Measurements from ENCODE around the gene AGAP1. TPM values are rescaled to one million over a fixed set of nuclear protein-coding genes. Genes with fewer than 3 reads are reported as not detected.

AGAP1 gene
- polyA plus RNA-seq, 4 donors = 9.8 to 19.2 (median 15.5) TPM

- DNase-seq = no peak
- Histone ChIP-seq H3K27ac (ENCODE audit: low read depth in 1 of 3, low read length in 2 of 3) (peak overlapping the region in 1 of 3 donors; percentile 42), H3K4me3 (ENCODE audit: low read depth in 1 of 3, low read length in 3 of 3) (no peak overlapping the region), H3K36me3 (ENCODE audit: control insufficient read depth in 3 of 3, insufficient read depth in 2 of 3, low read depth in 1 of 3, low read length in 3 of 3) (peaks cover 0 to 27% (median 0%) of the 10 kb centered on the region in 3 donors), H3K4me1 (ENCODE audit: control insufficient read depth in 3 of 3, insufficient read depth in 2 of 3, low read depth in 1 of 3, low read length in 2 of 3) (peaks cover 0 to 3% (median 0%) of the 10 kb centered on the region in 3 donors), H3K27me3 (ENCODE audit: control insufficient read depth in 3 of 3, insufficient read depth in 3 of 3, low read length in 3 of 3) (no peaks in the 10 kb centered on the region), H3K9me3 (ENCODE audit: control insufficient read depth in 2 of 2, insufficient read depth in 1 of 2, low read depth in 1 of 2, low read length in 1 of 2) (peaks cover 0 to 9% of the 10 kb centered on the region in 2 donors)
- no peak for FAIRE-seq
- 40 to 56% (median 53%) methylated on average over 7 of the region's 7 CpGs for WGBS, 3 donors
Measured at GRCh38 chr2:235569837-235570236, 76.0 kb downstream of the AGAP1 start.

- peak overlapping the region in 1 of 3 donors; percentile 7 for H3K27ac ChIP-seq (ENCODE audit: low read depth in 1 of 3, low read length in 2 of 3)
- peaks cover 0 to 3% (median 0%) of the 10 kb centered on the region in 3 donors for H3K4me1 ChIP-seq (ENCODE audit: control insufficient read depth in 3 of 3, insufficient read depth in 2 of 3, low read depth in 1 of 3, low read length in 2 of 3)
- FAIRE-seq (no peak), DNase-seq (no peak)
- WGBS, 3 donors = 46 to 47% (median 47%) methylated on average over 4 of the region's 4 CpGs
- no peak overlapping the region for H3K4me3 ChIP-seq (ENCODE audit: low read depth in 1 of 3, low read length in 3 of 3)
- H3K9me3 ChIP-seq (ENCODE audit: control insufficient read depth in 2 of 2, insufficient read depth in 1 of 2, low read depth in 1 of 2, low read length in 1 of 2) = peaks cover 0 to 9% of the 10 kb centered on the region in 2 donors
- H3K36me3 ChIP-seq (ENCODE audit: control insufficient read depth in 3 of 3, insufficient read depth in 2 of 3, low read depth in 1 of 3, low read length in 3 of 3) = peaks cover 0 to 24% (median 0%) of the 10 kb centered on the region in 3 donors
- no peaks in the 10 kb centered on the region for H3K27me3 ChIP-seq (ENCODE audit: control insufficient read depth in 3 of 3, insufficient read depth in 3 of 3, low read length in 3 of 3)
Measured at GRCh38 chr2:235570256-235570655, 76.4 kb downstream of the AGAP1 start.

- Histone ChIP-seq H3K36me3 (ENCODE audit: control insufficient read depth in 3 of 3, insufficient read depth in 2 of 3, low read depth in 1 of 3, low read length in 3 of 3) (peaks cover 0 to 24% (median 0%) of the 10 kb centered on the region in 3 donors), H3K27me3 (ENCODE audit: control insufficient read depth in 3 of 3, insufficient read depth in 3 of 3, low read length in 3 of 3) (no peaks in the 10 kb centered on the region), H3K9me3 (ENCODE audit: control insufficient read depth in 2 of 2, insufficient read depth in 1 of 2, low read depth in 1 of 2, low read length in 1 of 2) (peaks cover 0 to 9% of the 10 kb centered on the region in 2 donors), H3K4me3 (ENCODE audit: low read depth in 1 of 3, low read length in 3 of 3) (no peak overlapping the region), H3K4me1 (ENCODE audit: control insufficient read depth in 3 of 3, insufficient read depth in 2 of 3, low read depth in 1 of 3, low read length in 2 of 3) (peaks cover 0 to 3% (median 0%) of the 10 kb centered on the region in 3 donors), H3K27ac (ENCODE audit: low read depth in 1 of 3, low read length in 2 of 3) (no peak overlapping the region)
- no peak for FAIRE-seq
- 76 to 88% (median 84%) methylated on average over 9 of the region's 9 CpGs for WGBS, 3 donors
- DNase-seq = no peak
Measured at GRCh38 chr2:235570966-235571692, 77.3 kb downstream of the AGAP1 start.

- 81 to 88% (median 87%) methylated on average over 7 of the region's 7 CpGs for WGBS, 3 donors
- Histone ChIP-seq H3K27ac (ENCODE audit: low read depth in 1 of 3, low read length in 2 of 3) (no peak overlapping the region), H3K4me1 (ENCODE audit: control insufficient read depth in 3 of 3, insufficient read depth in 2 of 3, low read depth in 1 of 3, low read length in 2 of 3) (peaks cover 0 to 5% (median 0%) of the 10 kb centered on the region in 3 donors), H3K27me3 (ENCODE audit: control insufficient read depth in 3 of 3, insufficient read depth in 3 of 3, low read length in 3 of 3) (no peaks in the 10 kb centered on the region), H3K9me3 (ENCODE audit: control insufficient read depth in 2 of 2, insufficient read depth in 1 of 2, low read depth in 1 of 2, low read length in 1 of 2) (peaks cover 0 to 9% of the 10 kb centered on the region in 2 donors), H3K36me3 (ENCODE audit: control insufficient read depth in 3 of 3, insufficient read depth in 2 of 3, low read depth in 1 of 3, low read length in 3 of 3) (peaks cover 0 to 16% (median 0%) of the 10 kb centered on the region in 3 donors), H3K4me3 (ENCODE audit: low read depth in 1 of 3, low read length in 3 of 3) (no peak overlapping the region)
- no peak for FAIRE-seq
- no peak for DNase-seq
Measured at GRCh38 chr2:235572592-235572991, 78.7 kb downstream of the AGAP1 start.

GRCh38 chr2:235573331-235574221, 79.7 kb downstream of the AGAP1 start:
- 77 to 80% (median 80%) methylated on average over 12 of the region's 12 CpGs for WGBS, 3 donors
- Histone ChIP-seq H3K9me3 (ENCODE audit: control insufficient read depth in 2 of 2, insufficient read depth in 1 of 2, low read depth in 1 of 2, low read length in 1 of 2) (peaks cover 0 to 5% of the 10 kb centered on the region in 2 donors), H3K27ac (ENCODE audit: low read depth in 1 of 3, low read length in 2 of 3) (no peak overlapping the region), H3K27me3 (ENCODE audit: control insufficient read depth in 3 of 3, insufficient read depth in 3 of 3, low read length in 3 of 3) (no peaks in the 10 kb centered on the region), H3K4me3 (ENCODE audit: low read depth in 1 of 3, low read length in 3 of 3) (no peak overlapping the region), H3K4me1 (ENCODE audit: control insufficient read depth in 3 of 3, insufficient read depth in 2 of 3, low read depth in 1 of 3, low read length in 2 of 3) (peaks cover 0 to 5% (median 0%) of the 10 kb centered on the region in 3 donors), H3K36me3 (ENCODE audit: control insufficient read depth in 3 of 3, insufficient read depth in 2 of 3, low read depth in 1 of 3, low read length in 3 of 3) (peaks cover 0 to 10% (median 0%) of the 10 kb centered on the region in 3 donors)
- DNase-seq = no peak
- no peak for FAIRE-seq

- H3K36me3 ChIP-seq (ENCODE audit: control insufficient read depth in 3 of 3, insufficient read depth in 2 of 3, low read depth in 1 of 3, low read length in 3 of 3) = peaks cover 0 to 6% (median 0%) of the 10 kb centered on the region in 3 donors
- no peaks in the 10 kb centered on the region for H3K27me3 ChIP-seq (ENCODE audit: control insufficient read depth in 3 of 3, insufficient read depth in 3 of 3, low read length in 3 of 3)
- no peaks in the 10 kb centered on the region for H3K9me3 ChIP-seq (ENCODE audit: control insufficient read depth in 2 of 2, insufficient read depth in 1 of 2, low read depth in 1 of 2, low read length in 1 of 2)
- DNase-seq (no peak), FAIRE-seq (no peak)
- no peak overlapping the region for H3K27ac ChIP-seq (ENCODE audit: low read depth in 1 of 3, low read length in 2 of 3)
- no peak overlapping the region for H3K4me3 ChIP-seq (ENCODE audit: low read depth in 1 of 3, low read length in 3 of 3)
- H3K4me1 ChIP-seq (ENCODE audit: control insufficient read depth in 3 of 3, insufficient read depth in 2 of 3, low read depth in 1 of 3, low read length in 2 of 3) = peaks cover 0 to 3% (median 0%) of the 10 kb centered on the region in 3 donors
- 59 to 77% (median 68%) methylated on average over 8 of the region's 8 CpGs for WGBS, 3 donors
Measured at GRCh38 chr2:235575431-235575830, 81.6 kb downstream of the AGAP1 start.

- H3K27ac ChIP-seq (ENCODE audit: low read depth in 1 of 3, low read length in 2 of 3) = no peak overlapping the region
- FAIRE-seq (no peak), DNase-seq (no peak)
- 75 to 80% (median 75%) methylated on average over 8 of the region's 8 CpGs for WGBS, 3 donors
- H3K27me3 ChIP-seq (ENCODE audit: control insufficient read depth in 3 of 3, insufficient read depth in 3 of 3, low read length in 3 of 3) = no peaks in the 10 kb centered on the region
- peaks cover 0 to 3% (median 0%) of the 10 kb centered on the region in 3 donors for H3K4me1 ChIP-seq (ENCODE audit: control insufficient read depth in 3 of 3, insufficient read depth in 2 of 3, low read depth in 1 of 3, low read length in 2 of 3)
- H3K4me3 ChIP-seq (ENCODE audit: low read depth in 1 of 3, low read length in 3 of 3) = no peak overlapping the region
- peaks cover 0 to 4% (median 0%) of the 10 kb centered on the region in 3 donors for H3K36me3 ChIP-seq (ENCODE audit: control insufficient read depth in 3 of 3, insufficient read depth in 2 of 3, low read depth in 1 of 3, low read length in 3 of 3)
- H3K9me3 ChIP-seq (ENCODE audit: control insufficient read depth in 2 of 2, insufficient read depth in 1 of 2, low read depth in 1 of 2, low read length in 1 of 2) = no peaks in the 10 kb centered on the region
Measured at GRCh38 chr2:235575904-235576303, 82.1 kb downstream of the AGAP1 start.

GRCh38 chr2:235576337-235576910, 82.6 kb downstream of the AGAP1 start:
- Histone ChIP-seq H3K4me1 (ENCODE audit: control insufficient read depth in 3 of 3, insufficient read depth in 2 of 3, low read depth in 1 of 3, low read length in 2 of 3) (peaks cover 0 to 3% (median 0%) of the 10 kb centered on the region in 3 donors), H3K27me3 (ENCODE audit: control insufficient read depth in 3 of 3, insufficient read depth in 3 of 3, low read length in 3 of 3) (no peaks in the 10 kb centered on the region), H3K4me3 (ENCODE audit: low read depth in 1 of 3, low read length in 3 of 3) (no peak overlapping the region), H3K9me3 (ENCODE audit: control insufficient read depth in 2 of 2, insufficient read depth in 1 of 2, low read depth in 1 of 2, low read length in 1 of 2) (no peaks in the 10 kb centered on the region), H3K36me3 (ENCODE audit: control insufficient read depth in 3 of 3, insufficient read depth in 2 of 3, low read depth in 1 of 3, low read length in 3 of 3) (peaks cover 0 to 2% (median 0%) of the 10 kb centered on the region in 3 donors), H3K27ac (ENCODE audit: low read depth in 1 of 3, low read length in 2 of 3) (no peak overlapping the region)
- 77 to 86% (median 79%) methylated on average over 11 of the region's 11 CpGs for WGBS, 3 donors
- DNase-seq (no peak), FAIRE-seq (no peak)
